Germinal center (tissue), 1 donor: ENCODE data around the gene TDRD9.
"Not testable (repeated sequence)": the region's sequence is repeated elsewhere in the genome, so short reads cannot be mapped to it uniquely, and the experiment has no call there.

Experiments
- DNase-seq: peaks from one replicate; pipeline ENCODE4 v3.0.0; 2012; ENCODE audit warnings: mixed read lengths, low spot score

The TDRD9 gene

GRCh38 chr14:103925316-103925715 is 2.9 kb upstream of the TDRD9 start:
- DNase-seq = no peak

- no peak for DNase-seq
Measured at GRCh38 chr14:103927566-103927965, 690 bp upstream of the TDRD9 start.

GRCh38 chr14:103930051-103930604 is 1.9 kb downstream of the TDRD9 start:
- DNase-seq = no peak

- DNase-seq = no peak
Measured at GRCh38 chr14:103931422-103931821, 3.2 kb downstream of the TDRD9 start.

GRCh38 chr14:103932791-103933490 is 4.7 kb downstream of the TDRD9 start:
- no peak for DNase-seq

- DNase-seq = no peak
Measured at GRCh38 chr14:103935102-103935501, 6.8 kb downstream of the TDRD9 start.

- DNase-seq = no peak
Measured at GRCh38 chr14:103941462-103941861, 13.2 kb downstream of the TDRD9 start.

- DNase-seq = no peak
Measured at GRCh38 chr14:103941973-103942736, 13.9 kb downstream of the TDRD9 start, which contains the start of gene RD3L. TSS of gene RD3L (minus strand) at chr14:103942529. CDS start at chr14:103941695, 834 bp downstream.

- no peak for DNase-seq
Measured at GRCh38 chr14:103943673-103944072, 15.4 kb downstream of the TDRD9 start.

GRCh38 chr14:103946975-103947374 is 18.7 kb downstream of the TDRD9 start:
- DNase-seq = no peak

GRCh38 chr14:103948442-103948841 is 20.2 kb downstream of the TDRD9 start:
- DNase-seq = no peak

- DNase-seq = no peak
Measured at GRCh38 chr14:103949131-103949790, 21.0 kb downstream of the TDRD9 start.

GRCh38 chr14:103960457-103961055 is 32.3 kb downstream of the TDRD9 start:
- no peak for DNase-seq

GRCh38 chr14:103961928-103962578 is 33.8 kb downstream of the TDRD9 start:
- DNase-seq = no peak

GRCh38 chr14:103966631-103967030 is 38.4 kb downstream of the TDRD9 start:
- DNase-seq = no peak

GRCh38 chr14:103969961-103970360 is 41.7 kb downstream of the TDRD9 start:
- DNase-seq = no peak

- no peak for DNase-seq
Measured at GRCh38 chr14:103973354-103973753, 45.1 kb downstream of the TDRD9 start.

- no peak for DNase-seq
Measured at GRCh38 chr14:103974575-103974974, 46.3 kb downstream of the TDRD9 start.

GRCh38 chr14:103980623-103981238 is 52.5 kb downstream of the TDRD9 start:
- not testable (repeated sequence) for DNase-seq

GRCh38 chr14:103984196-103984595 is 55.9 kb downstream of the TDRD9 start:
- no peak for DNase-seq

- DNase-seq = no peak
Measured at GRCh38 chr14:103989034-103989433, 60.8 kb downstream of the TDRD9 start.
